ENCODE results near the gene ARMC2.

The ARMC2 gene

DNA sequence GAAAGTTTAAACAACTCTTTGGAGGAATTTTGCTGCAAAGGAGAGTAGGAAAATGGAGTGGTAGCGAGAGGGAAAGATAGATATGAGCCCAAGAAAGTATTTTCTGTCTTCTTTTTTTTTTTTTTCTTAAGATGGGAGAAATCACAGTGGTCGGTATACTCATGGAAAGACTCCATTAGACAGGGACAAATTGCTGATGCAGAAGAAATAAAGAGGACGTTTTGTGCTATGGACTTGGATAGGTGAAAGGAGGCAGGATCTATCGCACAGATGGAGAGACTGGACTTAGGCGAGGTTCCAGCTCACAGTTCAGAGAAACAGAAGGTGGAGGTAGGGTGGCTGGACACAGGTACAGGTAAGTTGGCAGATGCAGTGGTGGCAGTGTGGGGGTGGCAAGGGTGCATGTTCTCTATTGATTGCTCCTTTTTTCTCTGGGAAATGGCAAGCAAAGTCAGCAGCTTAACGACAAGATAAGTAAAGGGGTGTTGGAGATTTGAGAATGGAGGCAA, 44.2 kb upstream of the ARMC2 start:
- no peak for DNase-seq (ENCODE audit: low read depth)
- TF ChIP-seq, protein P1, sequence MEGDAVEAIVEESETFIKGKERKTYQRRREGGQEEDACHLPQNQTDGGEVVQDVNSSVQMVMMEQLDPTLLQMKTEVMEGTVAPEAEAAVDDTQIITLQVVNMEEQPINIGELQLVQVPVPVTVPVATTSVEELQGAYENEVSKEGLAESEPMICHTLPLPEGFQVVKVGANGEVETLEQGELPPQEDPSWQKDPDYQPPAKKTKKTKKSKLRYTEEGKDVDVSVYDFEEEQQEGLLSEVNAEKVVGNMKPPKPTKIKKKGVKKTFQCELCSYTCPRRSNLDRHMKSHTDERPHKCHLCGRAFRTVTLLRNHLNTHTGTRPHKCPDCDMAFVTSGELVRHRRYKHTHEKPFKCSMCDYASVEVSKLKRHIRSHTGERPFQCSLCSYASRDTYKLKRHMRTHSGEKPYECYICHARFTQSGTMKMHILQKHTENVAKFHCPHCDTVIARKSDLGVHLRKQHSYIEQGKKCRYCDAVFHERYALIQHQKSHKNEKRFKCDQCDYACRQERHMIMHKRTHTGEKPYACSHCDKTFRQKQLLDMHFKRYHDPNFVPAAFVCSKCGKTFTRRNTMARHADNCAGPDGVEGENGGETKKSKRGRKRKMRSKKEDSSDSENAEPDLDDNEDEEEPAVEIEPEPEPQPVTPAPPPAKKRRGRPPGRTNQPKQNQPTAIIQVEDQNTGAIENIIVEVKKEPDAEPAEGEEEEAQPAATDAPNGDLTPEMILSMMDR (IDR thresholded peaks at IDR 0.05; ENCODE audit: low read depth, low read length, missing control alignments): no peak
- in situ Hi-C loops (cut with HindIII; ENCODE audit: low sequenced_read_pairs): no loop called here
- no peak overlapping the region for H3K4me3 ChIP-seq (ENCODE audit: low read depth, low read length)

DNA sequence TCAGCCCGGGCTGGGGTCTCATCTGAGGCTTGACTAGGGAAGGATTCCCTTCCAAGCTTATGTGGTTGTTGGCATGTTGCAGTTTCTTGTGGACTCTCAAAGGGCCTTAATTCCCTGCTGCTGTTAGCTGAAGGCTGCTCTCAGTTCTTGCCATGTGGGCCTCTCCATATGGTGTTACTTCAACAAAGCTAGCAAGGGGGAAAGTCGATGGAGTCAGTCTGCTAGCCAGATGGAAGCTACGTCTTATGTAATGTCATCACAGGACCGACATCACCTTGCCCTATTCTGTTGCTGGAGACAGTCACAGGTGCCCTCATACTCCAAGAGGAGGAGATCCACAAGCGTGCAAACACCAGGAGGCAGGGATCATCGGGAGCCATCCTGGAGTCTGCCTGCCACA, 43.3 kb upstream of the ARMC2 start:
- H3K4me3 ChIP-seq (ENCODE audit: low read depth, low read length): no peak overlapping the region
- TF ChIP-seq, protein P1 (IDR thresholded peaks at IDR 0.05; ENCODE audit: low read depth, low read length, missing control alignments): no peak
- in situ Hi-C loops (cut with HindIII; ENCODE audit: low sequenced_read_pairs): no loop called here
- no peak for DNase-seq (ENCODE audit: low read depth)

DNA sequence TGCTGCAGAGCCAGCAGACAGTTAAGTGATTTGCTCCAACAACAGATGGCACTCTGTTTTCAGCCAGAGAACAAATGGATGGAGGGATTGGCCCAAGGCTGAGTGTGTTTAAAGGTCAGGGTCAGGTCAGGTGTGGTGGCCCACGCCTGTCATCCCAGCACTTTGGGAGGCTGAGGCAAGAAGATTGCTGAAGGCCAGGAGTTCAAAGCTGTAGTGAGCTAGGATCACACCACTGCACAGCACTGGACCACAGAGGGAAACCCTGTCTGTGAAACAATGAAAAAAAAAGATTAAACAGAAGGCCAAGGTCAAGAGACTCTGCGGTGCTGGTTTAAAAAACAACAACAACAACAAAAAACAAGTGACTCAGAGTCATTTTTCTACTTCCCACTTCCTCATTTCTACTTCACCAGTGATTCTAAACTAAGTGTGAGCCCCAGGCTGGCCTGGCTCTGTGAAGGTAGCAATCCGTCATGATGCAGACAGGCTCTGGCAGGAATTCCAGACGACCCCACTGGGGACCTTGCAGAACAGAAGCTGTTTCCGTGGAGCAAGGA, 42.5 kb upstream of the ARMC2 start:
- no peak for DNase-seq (ENCODE audit: low read depth)
- in situ Hi-C loops (cut with HindIII; ENCODE audit: low sequenced_read_pairs): no loop called here
- H3K4me3 ChIP-seq (ENCODE audit: low read depth, low read length): no peak overlapping the region
- TF ChIP-seq, protein P1 (IDR thresholded peaks at IDR 0.05; ENCODE audit: low read depth, low read length, missing control alignments): no peak

DNA sequence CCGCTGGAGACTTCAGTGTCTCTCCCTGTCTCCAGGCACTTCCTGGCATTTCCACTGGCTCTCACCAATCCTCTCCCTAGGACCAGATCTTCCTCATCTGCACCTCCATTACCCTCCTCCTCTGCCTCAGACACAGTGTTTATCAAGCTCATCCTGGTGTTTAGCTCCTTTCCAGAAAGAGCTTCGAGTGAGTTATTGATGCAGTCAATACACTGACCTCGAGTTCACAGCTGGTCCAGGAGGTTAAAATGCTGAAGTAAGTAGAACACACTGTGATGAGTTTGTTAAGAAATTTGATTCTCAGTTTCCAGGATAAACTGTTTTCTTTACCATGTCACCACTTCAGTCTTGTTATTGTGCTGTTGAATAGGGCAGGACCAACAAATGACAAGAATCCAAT, 42.1 kb upstream of the ARMC2 start:
- TF ChIP-seq, protein P1 (IDR thresholded peaks at IDR 0.05; ENCODE audit: low read depth, low read length, missing control alignments): no peak
- in situ Hi-C loops (cut with HindIII; ENCODE audit: low sequenced_read_pairs): no loop called here
- H3K4me3 ChIP-seq (ENCODE audit: low read depth, low read length): no peak overlapping the region
- no peak for DNase-seq (ENCODE audit: low read depth)

DNA sequence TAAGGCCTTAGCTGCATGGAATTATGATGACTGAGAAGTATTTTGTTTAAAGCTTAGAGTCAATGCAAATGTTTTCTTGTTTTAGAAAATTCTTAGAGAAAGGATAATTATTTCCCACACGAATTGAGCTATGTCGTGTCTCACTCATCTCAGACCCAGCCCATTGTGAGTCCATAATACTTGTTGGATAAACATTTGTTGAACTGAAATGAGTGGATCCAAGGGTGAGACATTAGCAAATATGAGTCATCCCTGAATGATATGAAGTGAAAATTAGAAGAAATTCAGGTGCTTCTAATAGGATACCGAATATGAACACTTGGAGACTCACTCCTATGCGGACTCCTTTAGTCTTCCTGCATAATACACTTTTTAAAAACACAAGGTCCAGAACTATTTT, 41.6 kb upstream of the ARMC2 start:
- DNase-seq (ENCODE audit: low read depth): no peak
- TF ChIP-seq, protein P1 (IDR thresholded peaks at IDR 0.05; ENCODE audit: low read depth, low read length, missing control alignments): no peak
- H3K4me3 ChIP-seq (ENCODE audit: low read depth, low read length): no peak overlapping the region
- in situ Hi-C loops (cut with HindIII; ENCODE audit: low sequenced_read_pairs): no loop called here

DNA sequence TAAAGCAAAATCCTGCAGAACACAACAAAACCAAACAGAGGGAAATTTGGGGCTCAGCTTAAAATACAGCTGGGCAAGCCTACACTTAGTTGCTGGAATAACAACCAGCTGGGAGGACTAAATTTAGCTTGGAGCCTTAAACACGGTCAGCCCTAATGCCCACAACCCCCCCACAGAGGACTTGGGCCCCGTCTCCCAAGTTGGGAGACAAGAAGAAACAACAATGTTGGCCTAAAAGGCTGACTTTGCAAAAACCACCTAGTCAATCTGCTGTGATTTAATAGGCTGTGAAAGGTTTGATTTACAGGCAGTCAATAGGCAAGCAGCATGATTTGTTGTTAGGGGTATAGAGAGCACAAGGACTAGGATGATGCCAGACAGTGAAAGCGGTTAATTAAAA, 40.3 kb upstream of the ARMC2 start:
- DNase-seq (ENCODE audit: low read depth): no peak
- TF ChIP-seq, protein P1 (IDR thresholded peaks at IDR 0.05; ENCODE audit: low read depth, low read length, missing control alignments): no peak
- in situ Hi-C loops (cut with HindIII; ENCODE audit: low sequenced_read_pairs): no loop called here

More for the DNA sequence above, 40.3 kb upstream of the ARMC2 start:
- H3K4me3 ChIP-seq (ENCODE audit: low read depth, low read length): no peak overlapping the region

Data from astrocyte of the cerebellum (primary cell).